Panc1 (cell line): ENCODE results near the gene ZNF521. TPM values are rescaled to one million over a fixed set of nuclear protein-coding genes. Genes with fewer than 3 reads are reported as not detected.

Source experiments
- ATAC-seq: fragments of 200-7000 bp; cut with Tn5 transposase; 2 replicates; pipeline ENCODE4 v1.9.1; 2020; ENCODE audit warnings: mild to moderate bottlenecking, moderate library complexity
- BruUV-seq: library from RNA; stranded (reverse); fragments of 400-500 nt; replicated peaks from 2 replicates; lab custom pipeline; 2021; lab: Mats Ljungman, UMichigan
- CTCF ChIA-PET: fragments of 300-600 bp; sonication (Branson Sonifier 250); formaldehyde crosslinking; loops from one replicate; lab custom pipeline; 2022; ENCODE audit warnings: antibody characterized with exemption; lab: Charles Lee
- POLR2A ChIA-PET: fragments of 300-600 bp; sonication (Branson Sonifier 250); formaldehyde crosslinking; loops from one replicate; lab custom pipeline; 2022; ENCODE audit warnings: antibody characterized with exemption; lab: Charles Lee
- DNase-seq: peaks from one replicate; pipeline ENCODE4 v3.0.0-alpha.2; 2010; ENCODE audit warnings: low read depth, low spot score
- H3K27ac ChIP-seq: 2 replicates; pipeline ENCODE4 v1.5.1; 2011; ENCODE audit warnings: mild to moderate bottlenecking, low read length, inconsistent platforms
- H3K27me3 ChIP-seq: fragments of 200-500 bp; sonication (Bioruptor generic); 2 replicates; pipeline ENCODE4 v1.6.0; 2014; ENCODE audit warnings: low read length, inconsistent platforms; ENCODE audit not compliant: control insufficient read depth, insufficient read depth
- H3K36me3 ChIP-seq: fragments of 200-500 bp; sonication (Bioruptor generic); 2 replicates; pipeline ENCODE4 v1.5.1; 2014; ENCODE audit warnings: inconsistent platforms, mild to moderate bottlenecking, low read length, moderate library complexity; ENCODE audit not compliant: control insufficient read depth, insufficient read depth
- H3K4me1 ChIP-seq: 2 replicates; pipeline ENCODE4 v1.5.1; 2011; ENCODE audit warnings: inconsistent platforms, mild to moderate bottlenecking, low read length, moderate library complexity; ENCODE audit not compliant: control insufficient read depth, insufficient read depth
- H3K4me3 ChIP-seq, 2 experiments: 2 replicates each; pipeline ENCODE4 v1.5.1; 2011 to 2012; ENCODE audit warnings: low read depth in 2 of 2, low read length in 2 of 2, mild to moderate bottlenecking in 2 of 2, inconsistent platforms in 1 of 2, moderate library complexity in 1 of 2
- H3K9me3 ChIP-seq: fragments of 200-500 bp; sonication (Bioruptor generic); 2 replicates; pipeline ENCODE4 v1.5.1; 2014; ENCODE audit warnings: low read depth, mild to moderate bottlenecking, inconsistent platforms, low read length, moderate library complexity; ENCODE audit not compliant: control insufficient read depth, insufficient read depth
- CTCF ChIP-seq: fragments of 450-650 bp; IDR thresholded peaks from 2 replicates; pipeline ENCODE4 v1.5.1; 2017; ENCODE audit warnings: mild to moderate bottlenecking
- POLR2AphosphoS5 ChIP-seq: IDR thresholded peaks from 2 replicates; pipeline ENCODE4 v1.6.1; 2012; ENCODE audit warnings: mild to moderate bottlenecking, low read depth, low read length, moderate library complexity
- REST ChIP-seq, 2 experiments: IDR thresholded peaks; 2 replicates each; pipeline ENCODE4 v1.6.1; 2011 to 2012; ENCODE audit warnings: low read depth in 2 of 2, control low read depth in 1 of 2, low read length in 1 of 2, mild to moderate bottlenecking in 1 of 2, moderate library complexity in 1 of 2; ENCODE audit not compliant: insufficient read depth in 1 of 2
- SIN3A ChIP-seq: IDR thresholded peaks from 2 replicates; pipeline ENCODE4 v1.6.1; 2012; ENCODE audit warnings: low read depth, mild to moderate bottlenecking, low read length, moderate library complexity, borderline replicate concordance; ENCODE audit not compliant: insufficient read depth
- TCF7L2 ChIP-seq: IDR thresholded peaks from 2 replicates; pipeline ENCODE4 v1.6.1; 2011; ENCODE audit warnings: mild to moderate bottlenecking, low read depth, low read length, inconsistent platforms
- in situ Hi-C: cut with HindIII; loops from 2 replicates; pipeline ENCODE4 v1.10.0; 2016; ENCODE audit warnings: low sequenced_read_pairs, low pct_unique_long_range_greater_than_20kb
- intact Hi-C: fragments of 100-400 bp; cut with micrococcal nuclease; formaldehyde crosslinking; loops from one replicate; pipeline ENCODE4 v1.10.0; 2022; ENCODE audit not compliant: unreplicated experiment
- total RNA-seq: library from RNA; stranded (reverse); gene quantifications from one replicate; pipeline ENCODE4 v1.2.1, GENCODE V29; 2021; ENCODE audit not compliant: unreplicated experiment

Gene ZNF521
- total RNA-seq, 1 experiment from 2014 or later, result 0.15 TPM

DNA sequence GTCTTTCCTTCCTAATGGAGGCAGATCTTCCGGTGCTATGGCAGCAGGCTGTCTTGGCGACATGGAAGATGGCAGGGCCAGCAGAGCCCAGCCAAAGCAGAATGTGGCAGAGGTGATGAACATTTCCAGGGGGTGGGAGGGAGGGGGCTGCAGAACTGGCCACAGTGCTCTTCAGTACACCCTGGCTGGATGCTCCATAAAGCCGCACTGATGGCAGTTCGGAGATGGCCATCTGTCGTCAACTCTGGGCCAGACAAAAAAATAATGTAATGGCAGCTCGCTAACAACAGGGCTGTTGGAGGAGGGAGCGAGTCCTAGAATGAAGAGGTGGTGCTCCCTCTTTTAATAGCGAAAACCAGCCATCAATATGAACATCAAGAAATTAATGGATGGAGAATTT, 271.0 kb downstream of the ZNF521 start:
- no TSS peak for BruUV-seq
- TF ChIP-seq CTCF, result no peak
- TF ChIP-seq REST (IDR thresholded peaks at IDR 0.05; ENCODE audit: insufficient read depth in 1 of 2, low read depth in 2 of 2, low read length in 1 of 2), result no peak
- no peak for TF ChIP-seq POLR2AphosphoS5
- no peak for TF ChIP-seq SIN3A
- H3K4me3 ChIP-seq, result no peak overlapping the region
- no peaks in the 10 kb centered on the region for H3K27me3 ChIP-seq
- ChIA-PET CTCF (no interaction called here), POLR2A (no interaction called here)
- H3K27ac ChIP-seq, result no peak overlapping the region
- intact Hi-C loops, result no loop called here
- ATAC-seq, result no peak
- in situ Hi-C loops, result no loop called here
- no peaks in the 10 kb centered on the region for H3K36me3 ChIP-seq
- no peak for DNase-seq
- no peaks in the 10 kb centered on the region for H3K9me3 ChIP-seq
- no peaks in the 10 kb centered on the region for H3K4me1 ChIP-seq

- no peak overlapping the region for H3K27ac ChIP-seq
- ChIA-PET POLR2A (no interaction called here), CTCF (no interaction called here)
- in situ Hi-C loops, result no loop called here
- TF ChIP-seq TCF7L2, result no peak
- no peak for TF ChIP-seq REST (IDR thresholded peaks at IDR 0.05; ENCODE audit: insufficient read depth in 1 of 2, low read depth in 2 of 2, low read length in 1 of 2)
- no peak for TF ChIP-seq CTCF
- TF ChIP-seq POLR2AphosphoS5, result no peak
- no peak for TF ChIP-seq SIN3A
- no peaks in the 10 kb centered on the region for H3K27me3 ChIP-seq
- no peaks in the 10 kb centered on the region for H3K4me1 ChIP-seq
- intact Hi-C loops, result no loop called here
- DNase-seq (no peak), ATAC-seq (no peak)
- no peak overlapping the region for H3K4me3 ChIP-seq
- H3K36me3 ChIP-seq, result no peaks in the 10 kb centered on the region
- no TSS peak for BruUV-seq
- no peaks in the 10 kb centered on the region for H3K9me3 ChIP-seq
Measured at GRCh38 chr18:25080211-25080610, 271.8 kb downstream of the ZNF521 start.
